ENCODE results near the gene ELP4. TPM values are rescaled to one million over a fixed set of nuclear protein-coding genes. Genes with fewer than 3 reads are reported as not detected.

The ELP4 gene
- polyA plus RNA-seq, 2 donors, result 8.8 to 15.5 TPM

DNA sequence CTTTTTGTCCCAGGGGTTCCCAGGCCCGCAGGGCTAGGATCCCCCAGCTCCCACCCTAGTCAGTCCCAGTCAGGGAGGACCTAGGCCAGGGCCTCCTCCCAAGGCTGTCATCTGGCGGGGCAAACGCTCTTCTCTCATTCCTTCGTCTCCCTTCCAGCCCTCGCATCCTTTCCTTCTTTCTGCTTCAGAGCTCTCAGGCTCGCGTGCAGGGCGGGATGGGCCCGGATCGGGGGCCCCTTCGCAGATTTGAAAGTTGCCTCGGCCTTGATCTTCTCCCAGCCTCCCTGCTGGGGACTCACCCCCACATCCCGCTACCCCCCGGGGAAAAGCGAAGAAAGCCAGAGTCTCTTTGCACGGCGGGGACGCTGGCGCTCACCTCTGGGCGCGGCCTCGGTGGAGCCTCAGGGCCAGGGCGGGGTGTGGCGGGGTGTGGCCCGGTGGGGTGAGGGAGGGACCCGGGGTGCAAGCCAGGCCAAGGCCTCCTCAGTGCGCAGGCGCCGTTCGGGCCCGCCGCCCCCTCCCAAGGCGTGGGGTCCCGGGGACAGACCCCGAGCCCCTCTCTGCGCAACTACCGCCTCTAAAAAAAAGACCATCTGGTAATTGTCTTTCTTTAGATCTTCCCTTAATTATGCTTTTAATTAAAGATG, 316.4 kb downstream of the ELP4 start:
- Histone ChIP-seq H3K27me3 (ENCODE audit: control insufficient read depth in 1 of 2, insufficient read depth in 2 of 2, low read length in 2 of 2) (peaks cover 4 to 45% of the 10 kb centered on the region in 2 donors), H3K27ac (ENCODE audit: low read depth in 2 of 2, low read length in 1 of 2) (no peak overlapping the region), H3K4me3 (ENCODE audit: low read depth in 1 of 2, low read length in 2 of 2) (no peak overlapping the region), H3K4me1 (ENCODE audit: control insufficient read depth in 2 of 2, insufficient read depth in 2 of 2, low read length in 1 of 2) (peaks cover 0 to 3% of the 10 kb centered on the region in 2 donors), H3K9me3 (ENCODE audit: control insufficient read depth in 2 of 2, insufficient read depth in 1 of 2, low read depth in 1 of 2, low read length in 1 of 2) (peaks cover 0 to 10% of the 10 kb centered on the region in 2 donors), H3K36me3 (ENCODE audit: control insufficient read depth in 2 of 2, insufficient read depth in 2 of 2, low read length in 1 of 2) (no peaks in the 10 kb centered on the region)
- 6 to 7% methylated on average over 34 to 37 of the region's 37 CpGs for WGBS, 2 donors

GRCh38 chr11:31826536-31827438, 317.2 kb downstream of the ELP4 start:
- Histone ChIP-seq H3K4me3 (ENCODE audit: low read depth in 1 of 2, low read length in 2 of 2) (no peak overlapping the region), H3K9me3 (ENCODE audit: control insufficient read depth in 2 of 2, insufficient read depth in 1 of 2, low read depth in 1 of 2, low read length in 1 of 2) (peaks cover 0 to 10% of the 10 kb centered on the region in 2 donors), H3K27ac (ENCODE audit: low read depth in 2 of 2, low read length in 1 of 2) (no peak overlapping the region), H3K27me3 (ENCODE audit: control insufficient read depth in 1 of 2, insufficient read depth in 2 of 2, low read length in 2 of 2) (peaks cover 4 to 44% of the 10 kb centered on the region in 2 donors), H3K4me1 (ENCODE audit: control insufficient read depth in 2 of 2, insufficient read depth in 2 of 2, low read length in 1 of 2) (peaks cover 0 to 3% of the 10 kb centered on the region in 2 donors), H3K36me3 (ENCODE audit: control insufficient read depth in 2 of 2, insufficient read depth in 2 of 2, low read length in 1 of 2) (no peaks in the 10 kb centered on the region)
- WGBS, 2 donors, result 9 to 10% methylated on average over 55 of the region's 55 CpGs

DNA sequence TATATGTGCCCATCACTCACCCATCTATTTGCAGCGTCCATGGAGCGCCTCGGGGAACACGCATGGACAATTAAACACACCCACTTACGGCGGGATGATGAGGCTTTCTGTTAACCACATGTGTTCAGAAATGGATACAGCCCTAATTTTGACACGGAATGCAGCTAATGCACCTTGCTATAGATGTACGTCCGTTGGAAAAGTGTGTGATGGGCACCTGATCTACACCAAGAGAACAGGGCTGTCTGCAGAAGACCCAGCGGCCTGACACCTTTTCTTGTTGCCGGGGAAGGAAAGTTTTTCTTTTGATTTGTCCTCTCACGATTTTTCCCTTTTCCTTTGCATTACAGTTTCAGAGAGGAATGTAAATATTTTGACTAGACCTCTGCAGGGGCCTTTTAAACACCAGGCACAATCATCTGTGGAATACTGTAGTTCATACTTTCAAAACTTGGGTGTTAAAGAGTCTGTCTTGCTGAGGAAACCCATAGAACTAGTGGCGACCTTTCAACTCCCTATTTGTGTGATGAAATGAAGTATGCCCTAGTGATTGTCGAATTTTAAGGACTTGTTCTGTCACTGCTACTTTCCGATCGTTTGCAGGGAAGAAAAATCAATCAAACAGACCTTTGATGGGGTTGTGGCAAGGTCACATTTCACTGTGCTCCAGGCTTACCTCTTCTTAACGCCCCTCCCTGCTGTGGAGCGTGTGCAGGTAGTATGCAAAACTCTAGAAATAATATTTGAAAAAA, 318.1 kb downstream of the ELP4 start:
- Histone ChIP-seq H3K36me3 (ENCODE audit: control insufficient read depth in 2 of 2, insufficient read depth in 2 of 2, low read length in 1 of 2) (no peaks in the 10 kb centered on the region), H3K27me3 (ENCODE audit: control insufficient read depth in 1 of 2, insufficient read depth in 2 of 2, low read length in 2 of 2) (peaks cover 1 to 39% of the 10 kb centered on the region in 2 donors), H3K4me3 (ENCODE audit: low read depth in 1 of 2, low read length in 2 of 2) (no peak overlapping the region), H3K4me1 (ENCODE audit: control insufficient read depth in 2 of 2, insufficient read depth in 2 of 2, low read length in 1 of 2) (peaks cover 0 to 3% of the 10 kb centered on the region in 2 donors), H3K27ac (ENCODE audit: low read depth in 2 of 2, low read length in 1 of 2) (no peak overlapping the region), H3K9me3 (ENCODE audit: control insufficient read depth in 2 of 2, insufficient read depth in 1 of 2, low read depth in 1 of 2, low read length in 1 of 2) (peaks cover 0 to 8% of the 10 kb centered on the region in 2 donors)
- 8 to 10% methylated on average over 18 of the region's 18 CpGs for WGBS, 2 donors

DNA sequence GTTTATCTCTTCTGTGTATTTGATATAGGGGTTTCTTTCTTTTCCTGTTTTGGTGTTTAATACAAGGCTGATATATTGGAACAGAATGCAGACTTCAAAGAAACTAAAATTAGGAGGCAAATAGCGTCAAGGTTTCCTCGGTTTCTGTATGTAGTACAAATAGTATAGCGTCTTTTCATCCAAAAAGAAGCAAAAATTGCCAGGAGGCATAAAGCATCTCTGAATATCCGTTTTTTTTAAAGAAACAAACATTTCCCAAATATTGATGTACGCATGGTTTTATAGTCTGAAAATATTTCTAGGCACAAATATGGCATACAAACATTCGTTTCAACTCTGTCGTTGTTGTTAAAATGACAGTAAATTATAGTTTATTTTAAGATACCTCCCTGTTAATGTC, 318.6 kb downstream of the ELP4 start:
- 26 to 29% methylated on average over 7 of the region's 7 CpGs for WGBS, 2 donors
- Histone ChIP-seq H3K27me3 (ENCODE audit: control insufficient read depth in 1 of 2, insufficient read depth in 2 of 2, low read length in 2 of 2) (peaks cover 0 to 33% of the 10 kb centered on the region in 2 donors), H3K27ac (ENCODE audit: low read depth in 2 of 2, low read length in 1 of 2) (no peak overlapping the region), H3K9me3 (ENCODE audit: control insufficient read depth in 2 of 2, insufficient read depth in 1 of 2, low read depth in 1 of 2, low read length in 1 of 2) (peaks cover 0 to 5% of the 10 kb centered on the region in 2 donors), H3K36me3 (ENCODE audit: control insufficient read depth in 2 of 2, insufficient read depth in 2 of 2, low read length in 1 of 2) (no peaks in the 10 kb centered on the region), H3K4me3 (ENCODE audit: low read depth in 1 of 2, low read length in 2 of 2) (no peak overlapping the region), H3K4me1 (ENCODE audit: control insufficient read depth in 2 of 2, insufficient read depth in 2 of 2, low read length in 1 of 2) (peaks cover 0 to 3% of the 10 kb centered on the region in 2 donors)

DNA sequence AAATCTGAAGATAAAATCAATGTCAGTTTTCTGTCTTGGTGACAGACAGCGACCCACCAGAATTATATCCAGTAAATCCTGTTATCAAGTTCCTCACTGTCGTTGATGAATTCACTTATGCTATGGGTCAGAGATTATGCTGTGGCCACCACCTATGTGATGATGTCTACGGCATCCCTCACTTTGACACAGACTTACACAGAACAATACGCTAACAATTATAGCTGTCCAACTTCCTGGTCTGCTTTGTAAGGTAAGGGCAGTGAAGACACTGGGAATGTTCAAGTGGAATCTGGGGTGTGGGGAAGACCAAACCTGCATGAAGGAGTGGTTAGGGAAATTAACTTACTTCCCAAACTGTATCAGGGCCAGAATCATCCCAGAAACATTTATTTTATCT, 320.8 kb downstream of the ELP4 start:
- Histone ChIP-seq H3K4me1 (ENCODE audit: control insufficient read depth in 2 of 2, insufficient read depth in 2 of 2, low read length in 1 of 2) (peaks cover 0 to 3% of the 10 kb centered on the region in 2 donors), H3K27ac (ENCODE audit: low read depth in 2 of 2, low read length in 1 of 2) (no peak overlapping the region), H3K36me3 (ENCODE audit: control insufficient read depth in 2 of 2, insufficient read depth in 2 of 2, low read length in 1 of 2) (no peaks in the 10 kb centered on the region), H3K27me3 (ENCODE audit: control insufficient read depth in 1 of 2, insufficient read depth in 2 of 2, low read length in 2 of 2) (peaks cover 0 to 19% of the 10 kb centered on the region in 2 donors), H3K4me3 (ENCODE audit: low read depth in 1 of 2, low read length in 2 of 2) (no peak overlapping the region), H3K9me3 (ENCODE audit: control insufficient read depth in 2 of 2, insufficient read depth in 1 of 2, low read depth in 1 of 2, low read length in 1 of 2) (peaks cover 0 to 3% of the 10 kb centered on the region in 2 donors)
- WGBS, 2 donors, result 65 to 69% methylated on average over 4 of the region's 4 CpGs

DNA sequence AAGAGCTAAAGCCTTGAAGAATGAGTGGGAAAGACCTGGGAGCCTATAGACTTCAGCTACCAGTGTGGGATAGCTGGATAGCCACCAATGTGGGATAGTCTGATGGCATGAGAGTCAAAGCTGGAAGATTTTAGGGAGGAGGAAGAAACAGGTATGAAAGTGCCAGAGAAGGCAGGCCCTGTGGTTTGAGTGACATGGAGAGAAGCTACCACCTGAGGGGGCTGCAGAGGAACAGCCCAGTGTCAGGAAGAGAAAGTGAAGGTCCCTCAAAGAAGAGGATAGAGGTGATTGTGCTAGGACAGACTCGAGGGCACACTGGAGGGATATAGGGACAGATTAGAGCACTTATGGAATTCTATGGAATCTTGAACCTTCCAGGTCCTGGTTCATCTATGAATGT, 324.7 kb downstream of the ELP4 start:
- Histone ChIP-seq H3K27me3 (ENCODE audit: control insufficient read depth in 1 of 2, insufficient read depth in 2 of 2, low read length in 2 of 2) (peaks cover 0 to 6% of the 10 kb centered on the region in 2 donors), H3K36me3 (ENCODE audit: control insufficient read depth in 2 of 2, insufficient read depth in 2 of 2, low read length in 1 of 2) (no peaks in the 10 kb centered on the region), H3K4me3 (ENCODE audit: low read depth in 1 of 2, low read length in 2 of 2) (no peak overlapping the region), H3K4me1 (ENCODE audit: control insufficient read depth in 2 of 2, insufficient read depth in 2 of 2, low read length in 1 of 2) (no peaks in the 10 kb centered on the region), H3K9me3 (ENCODE audit: control insufficient read depth in 2 of 2, insufficient read depth in 1 of 2, low read depth in 1 of 2, low read length in 1 of 2) (no peaks in the 10 kb centered on the region), H3K27ac (ENCODE audit: low read depth in 2 of 2, low read length in 1 of 2) (no peak overlapping the region)
- WGBS, 2 donors, result 28 to 38% methylated on average over 1 of the region's 1 CpG

Other genes with a start within 250 kb of the ELP4 start
- gene DCDC1, start 140.0 kb upstream of the ELP4 start, polyA plus RNA-seq, result under 1 TPM in 1 of 2 donors, not detected in 1; 0.02 TPM
- gene DNAJC24, start 139.9 kb upstream of the ELP4 start, polyA plus RNA-seq, result 1 to 10 TPM; 2.3 to 4.9 TPM
- gene IMMP1L, start 145 bp upstream of the ELP4 start, polyA plus RNA-seq, result 10 to 100 TPM; 16.2 to 16.3 TPM

Measured in esophagus (tissue), 2 donors.